ENCODE data around the gene FAM107B. TPM values are rescaled to one million over a fixed set of nuclear protein-coding genes. Genes with fewer than 3 reads are reported as not detected.
A peak's percentile ranks its signal among the peaks of the same experiment; 100 is the strongest.
"Not testable (repeated sequence)": the region's sequence is repeated elsewhere in the genome, so short reads cannot be mapped to it uniquely, and the experiment has no call there.

The FAM107B gene
- polyA plus RNA-seq: 100 to 1,000 TPM; 240 to 338 (median 268) TPM

GRCh38 chr10:14774797-14775196, at the start of gene FAM107B:
Gene FAM107B, minus strand, starts transcription at chr10:14774897. Its CDS starts 234 bp downstream, at chr10:14774663.
- no peaks in the 10 kb centered on the region for H3K9me3 Mint-ChIP-seq
- H3K27me3 Mint-ChIP-seq (ENCODE audit: low read depth in 3 of 3): peaks cover 0 to 3% (median 1%) of the 10 kb centered on the region in 3 donors
- no peaks in the 10 kb centered on the region for H3K4me1 Mint-ChIP-seq
- no peaks in the 10 kb centered on the region for H3K36me3 Mint-ChIP-seq
- no peak for DNase-seq
- no peak within 1 kb of the TSS for H3K27ac Mint-ChIP-seq
- H3K4me3 Mint-ChIP-seq: no peak within 1 kb of the TSS

- H3K27ac Mint-ChIP-seq: no peak overlapping the region
- H3K36me3 Mint-ChIP-seq: peaks cover 0 to 6% (median 0%) of the 10 kb centered on the region in 3 donors
- H3K9me3 Mint-ChIP-seq: no peaks in the 10 kb centered on the region
- H3K4me3 Mint-ChIP-seq: no peak overlapping the region
- no peak for DNase-seq
- H3K27me3 Mint-ChIP-seq (ENCODE audit: low read depth in 3 of 3): no peaks in the 10 kb centered on the region
- no peaks in the 10 kb centered on the region for H3K4me1 Mint-ChIP-seq
Measured at GRCh38 chr10:14823966-14824365, 49.3 kb upstream of the FAM107B start.

DNA sequence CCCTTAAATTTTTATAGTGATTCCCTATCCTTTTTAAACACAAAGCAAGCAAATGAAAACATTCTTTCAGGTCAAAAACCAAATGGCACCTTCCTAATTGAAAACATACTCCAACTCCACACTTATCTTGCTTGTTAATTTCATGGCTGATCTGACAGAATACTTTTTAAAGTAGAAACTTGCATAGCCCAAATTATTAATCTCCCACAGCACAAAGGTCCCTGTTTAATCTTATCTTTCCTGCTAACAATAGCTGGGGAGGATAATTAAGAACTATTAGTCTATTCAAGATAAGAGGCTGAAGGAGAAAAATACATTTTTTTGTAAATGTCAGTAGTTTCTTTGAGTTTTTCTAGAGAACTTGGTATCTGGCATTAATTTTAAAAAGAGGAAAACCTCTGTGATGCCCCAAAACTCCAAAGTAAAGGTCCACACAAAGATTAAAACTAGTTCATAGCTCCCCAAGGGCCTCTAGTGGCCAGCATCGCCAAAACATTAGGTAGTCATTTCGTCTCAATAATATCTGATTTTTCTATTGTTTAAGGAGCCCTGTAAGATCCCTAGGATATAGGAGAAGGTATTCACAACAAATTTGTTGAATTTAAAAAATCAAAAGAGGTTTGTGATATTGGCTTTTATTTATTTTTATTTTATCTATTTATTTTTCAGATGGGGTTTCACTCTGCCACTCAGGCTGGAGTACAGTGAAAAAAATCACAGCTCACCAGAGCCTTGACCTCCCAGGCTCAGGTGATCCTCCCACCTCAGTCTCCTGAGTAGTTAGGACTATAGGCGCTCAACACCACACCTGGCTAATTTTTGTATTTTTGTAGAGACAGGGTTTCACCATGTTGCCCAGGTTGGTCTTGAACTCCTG, 48.4 kb upstream of the FAM107B start:
- DNase-seq: peak; percentile 20 to 37 (median 20)
- Mint-ChIP-seq H3K27me3 (ENCODE audit: low read depth in 3 of 3) (no peaks in the 10 kb centered on the region), H3K9me3 (no peaks in the 10 kb centered on the region), H3K4me3 (no peak overlapping the region), H3K4me1 (no peaks in the 10 kb centered on the region), H3K36me3 (peaks cover 0 to 6% (median 0%) of the 10 kb centered on the region in 3 donors), H3K27ac (peak overlapping the region in 1 of 6 donors; percentile 9)

DNA sequence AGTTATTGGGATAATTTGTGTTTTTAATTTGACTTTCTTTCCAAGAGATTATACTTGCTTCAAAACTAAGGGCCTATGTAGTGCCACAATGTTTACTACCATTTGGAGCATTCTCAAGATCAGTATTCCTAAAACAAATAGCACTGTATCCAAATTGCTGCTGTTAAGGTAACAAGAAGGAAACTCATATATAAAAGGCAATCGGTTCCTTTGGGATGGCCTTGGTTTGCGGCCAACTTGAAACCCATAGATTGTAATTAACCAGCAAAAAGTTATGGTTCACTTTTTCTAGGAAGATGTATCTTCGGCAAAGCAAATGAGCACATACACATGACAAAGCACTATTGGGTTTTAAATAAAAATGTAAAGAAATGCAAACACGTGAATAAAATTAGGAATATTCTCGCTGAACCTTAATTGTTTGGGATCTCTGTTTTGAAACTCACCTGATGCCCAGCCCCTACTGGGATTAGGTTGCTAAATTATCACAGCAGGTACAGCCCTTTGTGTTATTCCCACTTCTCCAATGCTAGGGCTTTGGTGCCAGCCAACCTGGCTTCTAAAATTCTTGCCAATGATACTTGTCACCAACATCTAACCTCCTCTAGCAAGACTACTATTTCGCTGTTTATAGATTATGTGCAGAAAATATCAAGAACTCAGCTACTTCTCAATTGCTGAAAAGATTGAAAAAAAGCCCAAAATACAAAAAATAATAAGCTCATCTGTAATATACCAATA, 47.1 kb upstream of the FAM107B start:
- Mint-ChIP-seq H3K27ac (no peak overlapping the region), H3K36me3 (peaks cover 0 to 6% (median 0%) of the 10 kb centered on the region in 3 donors), H3K27me3 (ENCODE audit: low read depth in 3 of 3) (no peaks in the 10 kb centered on the region), H3K4me3 (no peak overlapping the region), H3K9me3 (peaks cover 0 to 2% (median 0%) of the 10 kb centered on the region in 6 donors), H3K4me1 (no peaks in the 10 kb centered on the region)
- no peak for DNase-seq

GRCh38 chr10:14820775-14821154, 46.1 kb upstream of the FAM107B start:
- H3K4me1 Mint-ChIP-seq: no peaks in the 10 kb centered on the region
- peaks cover 0 to 3% (median 0%) of the 10 kb centered on the region in 3 donors for H3K27me3 Mint-ChIP-seq (ENCODE audit: low read depth in 3 of 3)
- H3K9me3 Mint-ChIP-seq: peaks cover 0 to 2% (median 0%) of the 10 kb centered on the region in 6 donors
- DNase-seq: no peak
- peaks cover 0 to 6% (median 0%) of the 10 kb centered on the region in 3 donors for H3K36me3 Mint-ChIP-seq
- no peak overlapping the region for H3K4me3 Mint-ChIP-seq
- no peak overlapping the region for H3K27ac Mint-ChIP-seq

- Mint-ChIP-seq H3K4me3 (no peak overlapping the region), H3K27ac (no peak overlapping the region), H3K27me3 (ENCODE audit: low read depth in 3 of 3) (peaks cover 0 to 3% (median 0%) of the 10 kb centered on the region in 3 donors), H3K9me3 (peaks cover 0 to 2% (median 0%) of the 10 kb centered on the region in 6 donors), H3K4me1 (no peaks in the 10 kb centered on the region), H3K36me3 (peaks cover 0 to 6% (median 0%) of the 10 kb centered on the region in 3 donors)
- DNase-seq: no peak
Measured at GRCh38 chr10:14820010-14820774, 45.5 kb upstream of the FAM107B start.

DNA sequence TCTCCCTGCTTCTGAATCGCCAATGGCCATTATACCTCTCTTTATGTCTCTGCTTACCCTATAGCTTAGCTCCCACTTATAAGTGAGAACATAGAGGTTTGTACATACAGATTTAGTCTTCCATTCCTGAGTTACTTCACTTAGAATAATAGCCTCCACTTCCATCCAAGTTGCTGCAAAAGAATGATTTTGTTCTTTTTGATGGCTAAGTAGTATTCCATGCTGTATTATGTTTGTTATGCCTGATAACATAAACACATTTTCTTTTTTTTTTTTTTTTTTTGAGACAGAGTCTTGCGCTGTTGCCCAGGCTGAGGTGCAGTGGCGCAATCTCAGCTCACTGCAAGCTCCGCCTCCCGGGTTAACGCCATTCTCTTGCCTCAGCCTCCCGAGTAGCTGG, 42.0 kb upstream of the FAM107B start:
- H3K27me3 Mint-ChIP-seq (ENCODE audit: low read depth in 3 of 3); DNase-seq; H3K4me3 Mint-ChIP-seq; H3K36me3 Mint-ChIP-seq; H3K9me3 Mint-ChIP-seq; H3K27ac Mint-ChIP-seq: not testable (repeated sequence)
- H3K4me1 Mint-ChIP-seq: peaks cover 7 to 11% of the 10 kb centered on the region in 2 donors

DNA sequence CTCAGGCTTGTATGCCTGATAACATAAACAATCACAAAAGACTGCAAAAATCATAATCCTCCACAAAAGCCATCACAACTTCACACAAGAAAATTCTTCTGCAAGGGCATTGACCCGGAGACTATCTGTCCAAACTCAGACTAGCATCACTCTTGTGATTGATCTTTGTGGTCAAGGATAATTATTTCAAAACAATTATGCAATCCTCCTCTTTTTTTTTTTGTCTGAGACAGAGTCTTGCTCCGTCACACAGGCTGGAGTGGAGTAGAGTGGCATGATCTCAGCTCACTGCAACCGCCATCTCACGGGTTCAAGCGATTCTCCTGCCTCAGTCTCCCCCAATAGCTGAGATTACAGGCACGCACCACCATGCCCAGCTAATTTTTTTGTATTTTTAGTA, 41.0 kb upstream of the FAM107B start:
- peaks cover 0 to 6% (median 0%) of the 10 kb centered on the region in 3 donors for H3K36me3 Mint-ChIP-seq
- peaks cover 7 to 11% of the 10 kb centered on the region in 2 donors for H3K4me1 Mint-ChIP-seq
- H3K9me3 Mint-ChIP-seq: peaks cover 0 to 2% (median 0%) of the 10 kb centered on the region in 6 donors
- H3K4me3 Mint-ChIP-seq: no peak overlapping the region
- no peak overlapping the region for H3K27ac Mint-ChIP-seq
- H3K27me3 Mint-ChIP-seq (ENCODE audit: low read depth in 3 of 3): peaks cover 0 to 3% (median 1%) of the 10 kb centered on the region in 3 donors
- DNase-seq: no peak

DNA sequence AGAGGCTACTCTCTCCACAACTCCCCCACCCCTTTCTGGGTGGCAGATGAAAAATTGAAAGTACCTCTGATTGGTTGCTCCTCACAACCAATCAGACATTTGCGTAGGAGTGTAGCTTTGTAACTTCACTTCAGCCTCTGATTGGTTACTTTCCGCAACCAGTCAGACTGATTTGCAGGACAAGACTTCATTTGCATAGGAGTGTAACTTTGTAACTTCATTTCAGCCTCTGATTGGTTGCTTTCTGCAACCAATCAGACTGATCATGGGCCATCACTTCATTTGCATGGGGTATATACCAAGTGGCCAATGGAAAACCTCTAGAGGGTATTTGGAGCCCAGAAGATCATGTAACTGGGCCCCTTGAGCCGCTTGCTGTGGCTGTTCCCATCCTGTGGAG, 37.6 kb upstream of the FAM107B start:
- Mint-ChIP-seq H3K9me3 (peaks cover 0 to 2% (median 0%) of the 10 kb centered on the region in 6 donors), H3K27ac (no peak overlapping the region), H3K4me1 (peaks cover 7 to 11% of the 10 kb centered on the region in 2 donors), H3K36me3 (no peaks in the 10 kb centered on the region), H3K27me3 (ENCODE audit: low read depth in 3 of 3) (peaks cover 0 to 5% (median 4%) of the 10 kb centered on the region in 3 donors), H3K4me3 (peak overlapping the region; percentile 51 to 78 (median 76))
- peak in 1 of 3 donors; percentile 7 for DNase-seq

DNA sequence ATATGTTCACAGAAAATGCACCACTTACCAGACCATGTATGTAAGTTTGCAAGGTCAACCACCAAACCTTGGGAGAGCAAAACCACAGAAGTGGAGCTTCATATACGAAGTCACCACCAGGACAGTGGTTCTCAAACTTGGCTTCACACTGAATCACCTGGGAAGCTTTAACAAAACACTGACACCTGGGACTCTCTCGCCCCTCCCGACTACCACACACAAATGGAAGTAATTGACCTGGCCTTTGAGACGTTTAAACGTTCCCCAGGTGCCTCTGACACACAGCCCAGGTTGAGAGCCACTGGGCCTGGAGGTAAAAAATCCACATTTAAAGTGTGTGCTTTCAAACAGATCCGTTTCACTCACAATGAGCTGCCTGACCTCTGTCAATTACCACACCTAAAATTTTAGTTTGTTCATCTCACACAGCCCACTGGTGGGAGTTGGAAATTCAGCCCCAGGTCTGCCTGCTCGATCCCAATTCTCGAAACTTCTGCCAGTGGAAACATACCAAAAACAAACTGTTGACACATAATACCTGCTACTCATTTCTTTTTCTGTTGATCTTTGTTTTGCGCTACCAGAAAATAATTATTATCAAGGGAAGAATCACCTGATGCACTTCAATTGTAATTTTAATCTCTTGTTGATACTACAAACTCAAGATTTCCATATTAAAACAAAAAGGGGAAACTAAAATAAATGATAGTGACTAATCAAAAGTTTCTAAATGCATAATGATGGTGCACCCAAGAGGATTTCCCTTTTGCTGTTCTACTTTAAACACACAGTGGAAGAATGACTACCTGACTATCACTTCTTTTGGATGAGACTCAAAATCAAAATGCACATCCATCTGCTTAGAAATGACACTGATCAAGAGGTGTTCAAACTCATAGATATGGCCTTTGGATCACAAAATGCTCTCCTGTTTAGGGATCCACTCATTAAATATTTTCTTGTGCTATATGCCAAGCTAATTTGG, 36.6 kb upstream of the FAM107B start:
- Mint-ChIP-seq H3K9me3 (no peaks in the 10 kb centered on the region), H3K27me3 (ENCODE audit: low read depth in 3 of 3) (peaks cover 1 to 4% (median 4%) of the 10 kb centered on the region in 3 donors), H3K27ac (no peak overlapping the region)

DNA sequence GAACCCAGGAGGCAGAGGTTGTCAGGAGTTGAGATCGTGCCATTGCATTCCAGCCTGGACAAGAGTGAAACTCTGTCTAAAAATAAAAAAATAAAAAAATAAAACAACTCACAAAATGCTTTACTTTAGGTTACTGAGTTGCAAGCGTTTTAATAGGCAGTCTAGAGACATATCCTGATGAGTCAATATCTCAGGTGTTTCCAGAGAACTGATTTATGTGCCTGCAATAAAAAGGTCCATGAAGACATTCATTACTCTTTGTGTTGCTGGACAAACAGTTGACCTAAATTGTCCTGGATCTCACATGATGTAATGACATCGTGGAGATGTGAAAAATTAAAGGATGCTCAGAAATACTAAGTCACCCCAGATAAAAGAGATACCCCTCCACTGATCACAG, 31.6 kb upstream of the FAM107B start:
- H3K4me1 Mint-ChIP-seq: no peaks in the 10 kb centered on the region
- H3K36me3 Mint-ChIP-seq: no peaks in the 10 kb centered on the region
- DNase-seq: no peak
- no peak overlapping the region for H3K4me3 Mint-ChIP-seq
- no peaks in the 10 kb centered on the region for H3K9me3 Mint-ChIP-seq
- H3K27me3 Mint-ChIP-seq (ENCODE audit: low read depth in 3 of 3): peaks cover 1 to 4% (median 1%) of the 10 kb centered on the region in 3 donors
- no peak overlapping the region for H3K27ac Mint-ChIP-seq

More for the DNA sequence above, 36.6 kb upstream of the FAM107B start:
- Mint-ChIP-seq H3K36me3 (no peaks in the 10 kb centered on the region), H3K4me1 (peaks cover 7 to 11% of the 10 kb centered on the region in 2 donors), H3K4me3 (no peak overlapping the region)
- DNase-seq: no peak

- no peaks in the 10 kb centered on the region for H3K4me1 Mint-ChIP-seq
- H3K36me3 Mint-ChIP-seq: no peaks in the 10 kb centered on the region
- DNase-seq: no peak
- no peak overlapping the region for H3K4me3 Mint-ChIP-seq
- no peaks in the 10 kb centered on the region for H3K9me3 Mint-ChIP-seq
- no peak overlapping the region for H3K27ac Mint-ChIP-seq
- peaks cover 0 to 1% (median 1%) of the 10 kb centered on the region in 3 donors for H3K27me3 Mint-ChIP-seq (ENCODE audit: low read depth in 3 of 3)
Measured at GRCh38 chr10:14803827-14804226, 29.1 kb upstream of the FAM107B start.

All from immature natural killer cell (primary cell).